Sigmoid colon (tissue), 4 donors: ENCODE results near the gene ARFGAP1.

Experiments used
- EP300 ChIP-seq, 4 donors: sonication (generic); formaldehyde crosslinking; IDR thresholded peaks; one replicate each; pipeline ENCODE4 v1.6.1; 2017; ENCODE audit warnings: antibody characterized with exemption in 4 of 4
- POLR2A ChIP-seq, 2 donors: fragments of 450-650 bp; IDR thresholded peaks; one replicate each; pipeline ENCODE4 v1.6.1; 2016; ENCODE audit warnings: antibody characterized with exemption in 2 of 2, mild to moderate bottlenecking in 2 of 2, moderate library complexity in 2 of 2
- TF ChIP-seq, protein P1 (sequence below), 4 experiments: fragments of 450-650 bp in 3 of 4; fragments of 200-600 bp in 1 of 4; IDR thresholded peaks; one replicate each; pipeline ENCODE4 v1.5.1; 2016 to 2019; ENCODE audit warnings: antibody characterized with exemption in 4 of 4, mild to moderate bottlenecking in 3 of 4, moderate library complexity in 2 of 4

DNA sequence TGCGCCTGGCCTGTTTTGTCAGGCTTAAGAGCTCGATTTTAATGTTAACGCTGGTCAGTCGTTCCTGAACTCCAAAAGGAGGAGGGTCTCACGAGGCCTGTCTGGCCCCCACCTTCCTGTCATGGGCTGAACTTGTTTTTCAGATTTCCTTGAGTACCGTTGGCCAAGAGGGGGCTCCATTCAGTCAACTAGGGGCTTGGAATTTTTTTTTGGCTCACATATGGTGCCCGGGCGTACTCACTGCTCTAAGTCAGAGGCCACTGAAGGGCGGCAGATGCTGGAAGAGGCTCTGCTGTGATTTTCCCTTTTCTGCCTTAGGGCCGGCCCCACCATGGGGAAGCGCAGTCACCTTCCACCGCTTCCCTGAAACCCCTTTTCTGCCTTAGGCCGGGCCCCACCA, 43.8 kb upstream of the ARFGAP1 start:
- TF ChIP-seq POLR2A (IDR thresholded peaks at IDR 0.05) (no peak), EP300 (IDR thresholded peaks at IDR 0.05) (no peak)
- TF ChIP-seq, protein P1, sequence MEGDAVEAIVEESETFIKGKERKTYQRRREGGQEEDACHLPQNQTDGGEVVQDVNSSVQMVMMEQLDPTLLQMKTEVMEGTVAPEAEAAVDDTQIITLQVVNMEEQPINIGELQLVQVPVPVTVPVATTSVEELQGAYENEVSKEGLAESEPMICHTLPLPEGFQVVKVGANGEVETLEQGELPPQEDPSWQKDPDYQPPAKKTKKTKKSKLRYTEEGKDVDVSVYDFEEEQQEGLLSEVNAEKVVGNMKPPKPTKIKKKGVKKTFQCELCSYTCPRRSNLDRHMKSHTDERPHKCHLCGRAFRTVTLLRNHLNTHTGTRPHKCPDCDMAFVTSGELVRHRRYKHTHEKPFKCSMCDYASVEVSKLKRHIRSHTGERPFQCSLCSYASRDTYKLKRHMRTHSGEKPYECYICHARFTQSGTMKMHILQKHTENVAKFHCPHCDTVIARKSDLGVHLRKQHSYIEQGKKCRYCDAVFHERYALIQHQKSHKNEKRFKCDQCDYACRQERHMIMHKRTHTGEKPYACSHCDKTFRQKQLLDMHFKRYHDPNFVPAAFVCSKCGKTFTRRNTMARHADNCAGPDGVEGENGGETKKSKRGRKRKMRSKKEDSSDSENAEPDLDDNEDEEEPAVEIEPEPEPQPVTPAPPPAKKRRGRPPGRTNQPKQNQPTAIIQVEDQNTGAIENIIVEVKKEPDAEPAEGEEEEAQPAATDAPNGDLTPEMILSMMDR (IDR thresholded peaks at IDR 0.05) = no peak
